ENCODE data around the gene PLA2G4B.

The PLA2G4B gene

GRCh38 chr15:41872166-41872747 lies 33.6 kb downstream of the PLA2G4B start:
- DNase-seq, result no peak

- no peak for DNase-seq
Observed at GRCh38 chr15:41873711-41874110, 35.1 kb downstream of the PLA2G4B start.

GRCh38 chr15:41874736-41875135 lies 36.1 kb downstream of the PLA2G4B start:
- no peak for DNase-seq

- no peak for DNase-seq
Observed at GRCh38 chr15:41876007-41876406, 37.4 kb downstream of the PLA2G4B start.

DNA sequence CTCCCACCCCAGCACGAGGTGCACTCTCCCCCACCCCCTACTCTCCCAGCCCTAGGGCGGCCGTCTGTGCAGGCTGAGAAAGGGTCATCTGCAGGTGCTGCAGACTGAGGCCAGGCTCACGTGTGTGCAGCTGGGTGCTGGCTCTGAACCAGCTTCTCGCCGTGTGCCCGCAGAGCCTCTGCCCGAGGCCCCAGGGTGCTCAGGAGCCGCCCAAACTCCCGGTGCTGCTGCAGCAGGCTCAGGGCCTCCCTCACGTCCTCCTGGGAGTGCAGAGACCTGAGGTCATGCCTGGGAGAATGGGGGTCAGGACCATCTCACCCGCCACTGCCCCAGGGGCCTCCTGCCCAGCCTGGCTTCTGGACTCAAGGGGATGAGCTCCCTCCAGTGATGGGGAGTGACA lies 38.0 kb downstream of the PLA2G4B start:
- DNase-seq, result no peak

DNA sequence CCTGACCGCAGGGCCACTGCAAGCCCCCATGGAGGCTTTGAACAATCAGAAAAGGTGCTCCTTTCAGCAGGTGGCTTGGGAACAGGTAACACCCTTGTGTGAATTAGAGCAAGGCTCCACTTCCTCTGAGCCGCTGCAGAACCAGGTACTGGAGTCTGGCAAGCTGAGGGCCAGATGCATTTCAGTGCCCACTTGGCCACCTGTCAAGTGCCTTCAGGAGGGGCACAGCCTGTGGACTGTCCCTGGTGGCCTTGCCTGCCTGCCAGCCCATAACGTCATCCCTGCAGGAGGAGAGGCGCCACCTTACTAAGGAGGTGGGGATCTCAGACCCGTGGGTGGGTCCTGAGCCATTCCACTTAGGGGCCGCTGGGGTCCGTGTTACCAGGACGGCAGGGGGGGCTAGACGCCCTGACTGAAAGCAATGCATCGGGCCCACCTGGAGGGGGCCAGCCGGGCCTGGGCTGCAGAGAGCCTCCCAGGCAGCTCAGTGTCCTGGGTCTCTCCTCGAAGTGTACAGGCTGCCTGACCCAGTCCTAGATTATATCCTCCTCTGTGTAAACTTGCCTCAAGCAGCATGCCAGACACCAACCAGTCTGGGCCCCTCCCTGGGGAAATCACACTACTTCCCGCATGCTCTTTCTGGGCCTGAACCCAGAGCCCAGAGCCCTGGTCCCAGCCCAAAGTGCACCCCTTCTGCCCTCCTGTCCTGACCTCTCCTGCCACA lies 39.1 kb downstream of the PLA2G4B start:
- no peak for DNase-seq

DNA sequence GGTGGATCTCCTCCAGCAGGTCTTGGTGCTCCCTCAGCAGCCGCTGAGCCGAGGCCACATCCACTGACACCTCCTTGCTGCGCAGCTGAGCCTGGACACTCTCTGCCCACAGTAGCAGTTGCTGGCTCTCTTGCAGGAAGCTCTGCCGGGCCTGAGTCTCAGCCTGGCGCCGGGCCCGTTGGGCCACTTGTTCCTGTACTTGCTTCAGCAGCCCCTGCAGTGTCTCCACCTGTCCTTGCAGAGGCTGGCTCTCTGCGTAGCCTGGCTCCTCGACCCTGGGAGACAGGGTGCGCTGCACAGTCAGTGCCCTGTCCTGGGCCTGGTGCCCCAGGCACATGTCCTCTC lies 39.7 kb downstream of the PLA2G4B start:
- no peak for DNase-seq

- DNase-seq, result no peak
Observed at GRCh38 chr15:41879321-41879845, 40.7 kb downstream of the PLA2G4B start.

- no peak for DNase-seq
Observed at GRCh38 chr15:41880156-41880877, 41.7 kb downstream of the PLA2G4B start.

GRCh38 chr15:41881086-41881485 lies 42.4 kb downstream of the PLA2G4B start:
- no peak for DNase-seq

DNA sequence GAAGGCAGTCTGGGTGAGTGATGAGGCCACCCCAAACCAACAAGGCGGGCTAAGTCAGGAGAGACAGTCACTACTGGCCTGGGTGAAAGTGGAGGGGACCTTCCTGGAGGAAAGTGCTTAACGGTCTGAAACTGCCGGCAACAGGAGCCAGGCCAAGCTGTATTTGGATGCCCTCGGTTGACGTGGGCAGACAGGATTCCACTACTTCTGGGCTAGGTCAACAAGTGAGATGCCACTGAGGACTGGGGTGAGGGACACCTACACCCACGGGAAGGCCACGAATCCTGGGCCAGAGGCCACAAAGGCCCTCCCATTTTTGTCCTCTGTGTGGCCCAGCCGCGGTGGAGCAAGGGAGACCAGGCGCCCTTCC lies 42.9 kb downstream of the PLA2G4B start:
- no peak for DNase-seq

GRCh38 chr15:41881920-41882688 lies 43.5 kb downstream of the PLA2G4B start:
- DNase-seq, result no peak

DNA sequence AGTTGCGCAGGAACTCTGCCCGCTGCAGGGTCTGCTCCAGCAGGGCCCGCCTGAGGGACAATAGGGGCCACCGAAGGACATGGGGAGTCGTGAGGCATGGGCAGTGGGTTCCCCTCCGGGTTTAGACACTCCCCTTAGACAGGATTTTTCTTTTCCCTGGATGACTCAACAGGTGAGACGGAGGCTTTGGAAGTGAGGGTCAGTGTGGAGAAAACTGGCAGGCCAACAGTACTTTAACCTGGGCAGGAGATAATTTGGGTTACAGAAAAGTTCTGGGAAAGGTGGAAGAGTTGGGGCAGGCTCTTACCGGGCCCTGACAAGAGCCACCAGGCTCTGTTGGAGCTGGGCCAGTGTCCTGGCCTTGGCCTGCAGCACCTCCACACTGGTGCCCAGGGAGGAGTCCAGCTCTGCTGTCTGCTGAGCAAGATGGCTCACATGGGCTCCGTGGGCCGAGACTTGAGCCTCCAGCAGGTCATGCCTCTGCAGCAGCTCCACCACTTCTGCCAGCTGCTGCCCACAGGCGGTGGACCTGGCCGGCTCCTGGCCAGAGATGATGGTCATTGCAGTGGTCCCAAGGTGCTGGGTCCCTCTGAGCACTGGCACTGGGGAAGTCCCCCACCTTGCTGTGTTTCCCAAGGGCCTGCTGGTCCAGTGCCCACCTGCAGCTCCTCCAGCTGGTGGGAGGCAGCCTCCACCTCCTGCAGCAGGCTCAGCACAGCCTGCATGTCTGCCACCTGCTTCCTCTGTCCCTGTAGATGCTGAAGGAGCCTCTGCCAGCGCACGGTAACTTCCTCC lies 44.2 kb downstream of the PLA2G4B start:
- no peak for DNase-seq

DNA sequence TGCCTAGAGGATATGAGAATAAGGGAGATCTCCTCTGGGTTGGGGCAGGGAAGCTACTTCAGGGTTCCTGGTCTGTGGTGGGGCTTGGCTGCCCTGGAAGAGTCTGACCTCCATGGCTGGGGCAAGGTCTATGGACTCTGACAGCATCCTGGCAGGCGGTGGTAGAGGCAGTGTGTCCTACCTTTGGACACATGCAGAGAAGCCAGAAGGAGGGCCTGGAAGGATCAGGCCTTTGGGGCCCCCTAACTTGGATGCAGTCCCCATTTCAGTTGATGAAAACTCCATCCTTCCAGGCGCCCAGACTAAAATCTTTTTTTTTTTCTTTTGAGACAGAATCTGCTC lies 44.8 kb downstream of the PLA2G4B start:
- no peak for DNase-seq

DNA sequence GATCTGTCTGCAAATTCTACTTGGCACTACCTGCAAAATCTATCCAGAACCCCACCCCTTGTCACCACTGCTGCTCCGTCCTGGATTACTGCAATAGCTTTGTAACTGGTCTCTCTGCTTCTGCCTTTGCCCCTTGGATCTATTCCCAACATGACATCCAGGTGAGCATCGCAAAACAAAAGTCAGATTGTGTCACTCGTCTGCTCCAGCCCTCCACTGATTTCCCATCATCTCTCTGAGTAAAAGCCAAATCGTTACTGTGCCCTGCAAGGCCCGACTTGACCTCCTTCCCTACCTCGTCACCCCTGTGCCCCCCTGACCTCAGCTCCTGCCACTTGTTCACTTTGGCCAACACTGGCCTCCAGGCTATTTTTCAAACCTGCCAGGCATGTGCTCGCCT lies 45.8 kb downstream of the PLA2G4B start:
- no peak for DNase-seq

- DNase-seq, result no peak
Observed at GRCh38 chr15:41885321-41885720, 46.7 kb downstream of the PLA2G4B start.

DNA sequence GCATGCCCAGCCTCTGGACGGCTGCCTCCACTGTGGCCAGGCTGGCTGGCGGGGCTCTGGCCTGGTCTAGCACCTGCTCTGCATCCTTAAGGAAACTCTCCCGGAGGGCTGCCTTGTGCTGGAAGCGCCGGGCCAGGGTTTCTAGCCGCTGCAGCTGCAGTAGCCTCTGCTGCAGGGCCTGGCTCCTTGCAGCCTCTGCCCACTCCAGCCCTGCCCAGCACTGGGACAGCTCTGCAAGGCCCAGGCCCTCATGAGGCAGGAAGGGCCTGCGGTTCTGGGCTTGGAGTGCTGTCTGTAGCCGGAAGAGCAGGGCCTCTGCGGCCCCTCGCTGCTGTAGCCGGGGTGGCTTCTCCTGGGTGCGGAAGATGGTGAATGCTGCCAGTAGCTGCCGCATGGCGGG lies 47.2 kb downstream of the PLA2G4B start:
- DNase-seq, result no peak

GRCh38 chr15:41886741-41887140 lies 48.1 kb downstream of the PLA2G4B start:
- DNase-seq, result no peak

DNA sequence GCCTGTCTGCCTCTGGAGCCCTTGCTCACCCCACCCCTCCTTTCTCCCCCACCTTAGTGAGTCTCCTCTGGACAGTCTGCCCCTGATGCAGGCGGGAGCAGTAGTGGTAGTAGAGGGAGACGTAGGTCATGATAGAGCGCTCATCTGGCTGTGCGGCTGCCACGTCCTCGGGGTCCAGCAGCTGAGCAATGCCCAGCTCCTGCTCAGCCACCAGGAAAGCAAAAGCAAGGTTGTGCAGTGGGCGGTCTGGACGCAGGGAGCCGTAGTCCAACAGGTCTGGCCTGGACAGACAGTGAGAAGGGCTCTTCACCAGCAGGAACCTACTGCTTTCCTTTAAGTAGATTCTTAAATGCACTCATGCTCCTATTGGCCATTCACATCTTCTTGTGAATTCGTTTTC lies 48.5 kb downstream of the PLA2G4B start:
- no peak for DNase-seq

DNA sequence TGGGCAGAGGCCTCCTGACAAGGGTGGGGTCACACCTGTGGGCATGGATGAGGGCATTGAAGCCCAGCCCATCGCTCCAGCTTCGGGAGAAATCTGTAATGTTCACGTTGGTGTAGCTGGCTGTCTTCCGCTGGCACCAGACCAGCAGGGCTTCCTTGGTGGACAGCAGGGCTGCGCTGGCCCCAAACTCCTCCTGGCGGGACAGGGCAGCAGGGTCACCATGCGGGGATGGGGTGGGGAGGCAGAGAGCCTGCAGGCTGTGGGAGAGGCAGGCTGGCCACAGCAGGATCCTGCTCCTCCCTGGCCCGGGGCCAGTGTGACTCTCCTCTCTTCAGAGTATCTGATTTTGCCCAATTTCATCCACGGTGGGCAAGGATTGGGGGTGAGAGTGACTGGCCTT lies 49.2 kb downstream of the PLA2G4B start:
- no peak for DNase-seq

- no peak for DNase-seq
Observed at GRCh38 chr15:41888662-41889253, 50.1 kb downstream of the PLA2G4B start.

DNA sequence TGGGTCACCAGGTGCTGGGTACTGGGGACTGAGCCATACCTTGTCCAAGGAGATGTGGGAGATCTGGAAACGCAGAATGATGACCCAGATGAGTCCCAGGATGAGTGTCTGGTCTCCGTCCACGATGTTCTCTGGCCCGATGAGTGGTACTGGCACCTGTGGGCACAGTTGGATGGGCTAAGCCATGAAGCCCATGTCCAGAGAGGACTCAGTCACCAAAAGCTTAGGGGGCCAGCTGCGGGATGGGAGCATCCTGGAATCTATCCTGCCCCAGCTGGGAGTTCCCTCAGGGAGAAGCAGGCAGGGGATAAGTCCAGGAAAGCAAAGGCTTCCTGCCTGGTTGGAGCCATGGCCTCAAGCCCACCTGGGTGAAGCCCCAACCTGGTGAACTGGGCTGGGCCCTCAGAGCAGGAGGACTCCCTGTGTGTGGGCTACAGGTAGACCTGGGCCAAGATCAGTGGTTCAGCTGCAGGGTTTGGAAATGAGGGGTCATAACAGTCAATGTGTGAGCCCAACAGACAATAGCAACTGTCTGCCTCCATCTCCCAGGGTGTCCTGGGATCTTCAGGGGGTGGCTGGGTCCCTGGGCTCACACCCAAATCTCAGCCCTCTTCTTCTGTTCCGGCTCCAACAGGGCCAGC lies 51.5 kb downstream of the PLA2G4B start:
- DNase-seq, result no peak
